Activated CD8-positive, alpha-beta T cell treated with anti-CD3 and anti-CD28 coated beads, Interleukin-2, amount 10 ng/mL, durations not matched to agents 7 days and 5 days (primary cell): Measurements from ENCODE around the gene IQUB. TPM values are rescaled to one million over a fixed set of nuclear protein-coding genes. Genes with fewer than 3 reads are reported as not detected.
A peak's percentile ranks its signal among the peaks of the same experiment; 100 is the strongest.
"Not testable (repeated sequence)": the region's sequence is repeated elsewhere in the genome, so short reads cannot be mapped to it uniquely, and the experiment has no call there.

Source experiments
- ATAC-seq: fragments of 150-1000 bp; cut with Tn5 transposase; one replicate; pipeline ENCODE4 v1.10.0; 2021; ENCODE audit warnings: moderate library complexity
- CTCF ChIA-PET: fragments of 350-600 bp; sonication (Branson Sonifier 250); formaldehyde crosslinking; loops from one replicate; lab custom pipeline; 2021; ENCODE audit warnings: antibody characterized with exemption; lab: Charles Lee
- POLR2A ChIA-PET: fragments of 350-600 bp; sonication (Branson Sonifier 250); formaldehyde crosslinking; loops from one replicate; lab custom pipeline; 2021; ENCODE audit warnings: antibody characterized with exemption; lab: Charles Lee
- DNase-seq: peaks from one replicate; pipeline ENCODE4 v3.0.0-alpha.2; 2020
- H3K27ac Mint-ChIP-seq: one replicate; pipeline ENCODE4 v1.8.0; 2021; ENCODE audit warnings: mild to moderate bottlenecking, mixed read lengths
- H3K27me3 Mint-ChIP-seq: one replicate; pipeline ENCODE4 v1.8.0; 2021; ENCODE audit warnings: low read depth, mixed read lengths
- H3K36me3 Mint-ChIP-seq: one replicate; pipeline ENCODE4 v1.8.0; 2021; ENCODE audit warnings: low read depth, mixed read lengths
- H3K4me1 Mint-ChIP-seq: one replicate; pipeline ENCODE4 v1.8.0; 2021; ENCODE audit warnings: low read depth, mixed read lengths
- H3K4me3 Mint-ChIP-seq: one replicate; pipeline ENCODE4 v1.8.0; 2021; ENCODE audit warnings: mild to moderate bottlenecking, mixed read lengths
- H3K9me3 Mint-ChIP-seq: one replicate; pipeline ENCODE4 v1.8.0; 2022; ENCODE audit warnings: mixed read lengths; ENCODE audit not compliant: insufficient read depth
- total RNA-seq, 2 experiments: library from RNA; stranded (reverse); gene quantifications; one replicate each; pipeline ENCODE4 v1.2.3, GENCODE V29; 2021

The IQUB gene
- total RNA-seq, 2 experiments from 2014 or later: not detected

DNA sequence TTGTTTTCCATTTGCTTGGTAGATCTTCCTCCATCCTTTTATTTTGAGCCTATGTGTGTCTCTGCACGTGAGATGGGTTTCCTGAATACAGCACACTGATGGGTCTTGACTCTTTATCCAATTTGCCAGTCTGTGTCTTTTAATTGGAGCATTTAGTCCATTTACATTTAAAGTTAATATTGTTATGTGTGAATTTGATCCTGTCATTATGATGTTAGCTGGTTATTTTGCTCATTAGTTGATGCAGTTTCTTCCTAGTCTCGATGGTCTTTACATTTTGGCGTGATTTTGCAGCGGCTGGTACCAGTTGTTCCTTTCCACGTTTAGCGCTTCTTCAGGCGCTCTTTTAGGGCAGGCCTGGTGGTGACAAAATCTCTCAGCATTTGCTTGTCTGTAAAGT lies 7.9 kb downstream of the IQUB start:
- H3K27ac Mint-ChIP-seq, H3K4me1 Mint-ChIP-seq, CTCF ChIA-PET, H3K9me3 Mint-ChIP-seq, H3K27me3 Mint-ChIP-seq, POLR2A ChIA-PET, DNase-seq, H3K4me3 Mint-ChIP-seq, ATAC-seq, H3K36me3 Mint-ChIP-seq: not testable (repeated sequence)

DNA sequence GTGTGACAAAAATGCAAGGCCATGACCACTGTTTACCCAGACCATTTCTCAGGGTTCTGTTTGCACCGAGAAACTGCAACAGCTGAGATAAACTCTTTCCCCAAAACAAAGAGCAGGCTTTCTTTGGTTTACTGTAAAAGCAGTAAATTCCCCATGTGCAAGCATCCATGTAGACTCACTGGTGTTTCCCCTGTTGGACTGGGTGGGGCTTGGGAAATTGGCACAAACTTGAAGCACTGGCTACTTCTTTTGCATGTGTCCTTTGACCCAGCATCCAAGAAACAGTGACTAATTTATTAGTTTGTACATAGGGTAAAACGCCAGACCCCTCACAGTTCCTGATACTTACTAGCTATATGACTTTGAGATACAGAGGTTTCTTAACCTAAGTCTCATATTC lies 12.3 kb downstream of the IQUB start:
- Mint-ChIP-seq H3K36me3 (no peaks in the 10 kb centered on the region), H3K27me3 (peaks cover 7% of the 10 kb centered on the region), H3K4me1 (no peaks in the 10 kb centered on the region), H3K9me3 (no peaks in the 10 kb centered on the region), H3K4me3 (no peak overlapping the region), H3K27ac (no peak overlapping the region)
- ATAC-seq (no peak), DNase-seq (no peak)
- CTCF ChIA-PET: interaction anchor here (0.5 to 1.3 kb wide), 2 partner anchors 28 to 456 kb away, joined by 3 to 4 read pairs; no protein-coding TSS in a partner anchor
- POLR2A ChIA-PET: no interaction called here

DNA sequence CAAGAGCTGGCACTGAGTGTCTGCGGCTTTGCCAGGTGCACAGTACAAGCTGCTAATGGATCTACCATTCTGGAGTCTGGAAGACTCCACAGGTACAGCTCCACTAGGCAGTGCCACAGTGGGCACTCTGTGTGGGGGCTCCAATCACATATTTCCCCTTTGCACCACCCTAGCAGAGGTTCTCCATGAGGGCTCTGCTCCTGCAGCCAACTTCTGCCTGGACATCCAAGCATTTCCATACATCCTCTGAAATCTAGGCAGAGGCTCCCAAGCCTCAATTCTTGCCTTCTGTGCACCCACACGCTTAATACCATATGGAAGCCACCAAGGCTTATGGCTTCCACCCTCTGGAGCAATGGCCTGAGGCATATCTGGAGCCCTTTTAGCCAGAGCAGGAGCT lies 29.2 kb downstream of the IQUB start:
- H3K36me3 Mint-ChIP-seq: no peaks in the 10 kb centered on the region
- no peaks in the 10 kb centered on the region for H3K9me3 Mint-ChIP-seq
- peaks cover 6% of the 10 kb centered on the region for H3K27me3 Mint-ChIP-seq
- no peak overlapping the region for H3K27ac Mint-ChIP-seq
- ChIA-PET POLR2A (no interaction called here), CTCF (no interaction called here)
- DNase-seq (no peak), ATAC-seq (no peak)
- H3K4me1 Mint-ChIP-seq: no peaks in the 10 kb centered on the region
- H3K4me3 Mint-ChIP-seq: no peak overlapping the region

DNA sequence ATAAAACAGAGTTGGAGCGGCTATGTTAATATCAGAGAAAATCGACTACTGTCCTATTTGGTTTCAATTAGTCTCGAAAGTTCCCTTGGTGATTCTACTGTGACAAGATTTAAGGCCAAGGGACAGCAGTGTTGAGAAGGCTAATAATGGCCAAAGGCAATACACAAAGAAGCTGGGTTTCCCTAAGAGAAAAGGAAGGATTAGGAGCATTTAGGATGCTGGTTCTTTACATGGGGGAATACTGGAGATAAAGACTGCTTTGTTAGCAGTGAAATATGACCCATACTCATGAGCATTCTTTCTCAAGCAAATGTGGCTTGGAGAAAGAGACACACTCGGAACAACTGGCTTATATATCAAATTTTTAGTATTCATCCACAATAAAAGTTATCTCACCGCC lies 32.2 kb downstream of the IQUB start:
- no peak for ATAC-seq
- ChIA-PET POLR2A (no interaction called here), CTCF (no interaction called here)
- H3K27me3 Mint-ChIP-seq: peaks cover 8% of the 10 kb centered on the region
- no peaks in the 10 kb centered on the region for H3K4me1 Mint-ChIP-seq
- H3K36me3 Mint-ChIP-seq: no peaks in the 10 kb centered on the region
- H3K27ac Mint-ChIP-seq: no peak overlapping the region
- no peak overlapping the region for H3K4me3 Mint-ChIP-seq
- no peak for DNase-seq
- H3K9me3 Mint-ChIP-seq: no peaks in the 10 kb centered on the region

DNA sequence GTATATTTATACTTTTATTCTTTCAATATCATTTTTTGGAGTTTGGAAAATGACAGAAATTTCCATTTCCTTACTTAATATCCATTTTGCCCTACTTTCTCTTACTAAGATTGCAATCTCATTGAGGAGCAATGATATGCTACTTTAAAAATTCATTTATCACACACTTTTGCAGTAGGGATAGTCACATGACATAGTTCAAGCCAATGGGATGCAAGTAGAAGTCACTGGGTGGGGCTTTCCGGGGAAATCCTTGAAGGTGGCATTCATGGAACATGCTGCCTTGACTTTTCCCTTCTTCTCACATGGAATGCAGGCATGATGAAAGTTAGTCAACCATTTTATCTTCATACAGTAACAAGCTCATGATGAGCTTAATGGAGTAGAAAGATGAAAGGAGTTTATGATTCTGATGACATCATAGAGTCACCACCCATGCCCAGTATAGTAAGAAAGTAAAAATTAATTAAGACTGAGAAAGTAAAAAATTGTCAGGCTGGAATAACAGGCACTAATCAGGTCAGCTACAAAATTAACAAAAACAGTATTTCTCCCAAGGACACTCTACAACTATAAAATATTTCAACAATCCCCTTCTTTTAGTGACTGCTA lies 33.4 kb downstream of the IQUB start:
- Mint-ChIP-seq H3K4me3 (no peak overlapping the region), H3K9me3 (no peaks in the 10 kb centered on the region), H3K4me1 (no peaks in the 10 kb centered on the region), H3K36me3 (no peaks in the 10 kb centered on the region), H3K27me3 (peaks cover 8% of the 10 kb centered on the region), H3K27ac (no peak overlapping the region)
- no peak for DNase-seq
- ChIA-PET CTCF (no interaction called here), POLR2A (no interaction called here)
- no peak for ATAC-seq

DNA sequence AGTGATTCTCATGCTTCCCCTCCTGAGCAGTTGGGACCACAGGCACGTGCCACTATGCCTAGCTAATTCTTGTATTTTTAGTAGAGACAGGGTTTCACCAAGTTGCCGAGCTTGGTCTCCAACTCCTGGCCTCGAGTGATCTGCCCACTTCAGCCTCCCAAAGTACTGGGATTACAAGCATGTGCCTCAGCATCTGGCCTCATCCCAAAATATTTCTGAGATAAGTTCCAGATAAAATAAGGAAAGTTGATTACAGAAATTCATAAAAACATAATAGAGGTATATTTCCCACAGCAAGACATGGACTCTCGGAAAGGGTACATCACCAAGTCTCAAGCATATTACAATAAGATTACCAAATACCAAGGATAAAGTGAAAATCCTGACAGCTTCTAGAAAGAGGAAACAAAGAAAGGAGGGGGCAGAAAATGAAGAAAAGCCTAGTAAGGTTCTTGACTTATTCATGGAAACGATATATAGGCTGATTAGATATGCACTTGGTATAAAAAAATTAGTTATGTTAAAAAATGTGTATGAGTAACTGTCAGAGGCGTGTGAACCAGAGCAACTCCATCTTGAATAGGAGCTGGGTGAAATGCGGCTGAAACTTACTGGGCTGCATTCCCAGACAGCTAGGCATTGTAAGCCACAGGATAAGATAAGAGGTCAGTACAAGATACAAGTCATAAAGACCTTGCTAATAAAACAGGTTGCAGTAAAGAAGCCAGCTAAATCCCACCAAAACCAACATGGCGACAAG lies 35.0 kb downstream of the IQUB start:
- Mint-ChIP-seq H3K27ac (no peak overlapping the region), H3K9me3 (no peaks in the 10 kb centered on the region), H3K4me1 (no peaks in the 10 kb centered on the region), H3K27me3 (peaks cover 10% of the 10 kb centered on the region), H3K4me3 (no peak overlapping the region), H3K36me3 (no peaks in the 10 kb centered on the region)
- DNase-seq (no peak), ATAC-seq (no peak)
- CTCF ChIA-PET: no interaction called here
- POLR2A ChIA-PET: no interaction called here

DNA sequence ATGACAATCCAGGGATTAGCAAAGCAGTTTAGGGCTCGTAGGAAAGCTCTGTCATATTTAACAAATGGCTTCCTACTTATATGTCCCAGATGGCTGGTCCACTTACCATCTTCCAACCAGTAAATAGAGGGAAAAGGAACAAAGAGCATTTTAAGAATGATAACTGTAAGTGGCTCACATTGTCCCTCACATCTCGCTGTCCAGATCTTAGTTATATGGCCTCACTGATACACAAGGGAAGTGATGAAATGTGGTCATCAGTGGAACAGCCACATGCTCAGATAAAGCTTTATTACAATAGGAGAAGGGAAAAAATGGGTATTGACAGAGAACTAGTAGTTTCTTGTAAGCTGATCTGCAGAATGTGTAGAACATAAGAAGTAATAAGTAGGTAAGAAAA lies 35.8 kb downstream of the IQUB start:
- H3K4me1 Mint-ChIP-seq: no peaks in the 10 kb centered on the region

DNA sequence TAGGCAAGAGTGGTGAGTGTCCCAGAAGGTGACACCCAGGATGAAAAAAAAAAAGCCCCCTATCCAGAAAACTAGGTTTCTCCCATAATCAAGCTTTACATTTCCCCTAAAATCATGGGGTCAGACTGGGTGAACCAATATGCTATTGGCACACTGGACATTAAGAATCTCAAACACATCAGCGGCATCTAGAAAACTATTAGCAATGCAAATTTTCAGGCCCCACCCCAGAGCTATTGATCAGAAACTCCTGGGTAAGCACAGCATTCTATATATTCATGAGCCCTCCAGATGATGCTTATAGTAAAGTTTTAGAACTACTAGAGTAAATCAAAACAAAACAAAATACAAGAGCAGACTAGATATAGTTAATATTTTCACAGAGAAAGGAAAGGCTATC lies 36.4 kb downstream of the IQUB start:
- ChIA-PET CTCF (no interaction called here), POLR2A (no interaction called here)
- Mint-ChIP-seq H3K36me3 (no peaks in the 10 kb centered on the region), H3K9me3 (no peaks in the 10 kb centered on the region), H3K4me3 (no peak overlapping the region), H3K27me3 (peaks cover 10% of the 10 kb centered on the region), H3K27ac (no peak overlapping the region), H3K4me1 (no peaks in the 10 kb centered on the region)
- DNase-seq: no peak
- no peak for ATAC-seq

More for the DNA sequence above, 35.8 kb downstream of the IQUB start:
- ChIA-PET POLR2A (no interaction called here), CTCF (no interaction called here)
- H3K27ac Mint-ChIP-seq: no peak overlapping the region
- peaks cover 10% of the 10 kb centered on the region for H3K27me3 Mint-ChIP-seq
- H3K4me3 Mint-ChIP-seq: no peak overlapping the region
- ATAC-seq: no peak
- no peaks in the 10 kb centered on the region for H3K36me3 Mint-ChIP-seq
- H3K9me3 Mint-ChIP-seq: no peaks in the 10 kb centered on the region
- DNase-seq: no peak

DNA sequence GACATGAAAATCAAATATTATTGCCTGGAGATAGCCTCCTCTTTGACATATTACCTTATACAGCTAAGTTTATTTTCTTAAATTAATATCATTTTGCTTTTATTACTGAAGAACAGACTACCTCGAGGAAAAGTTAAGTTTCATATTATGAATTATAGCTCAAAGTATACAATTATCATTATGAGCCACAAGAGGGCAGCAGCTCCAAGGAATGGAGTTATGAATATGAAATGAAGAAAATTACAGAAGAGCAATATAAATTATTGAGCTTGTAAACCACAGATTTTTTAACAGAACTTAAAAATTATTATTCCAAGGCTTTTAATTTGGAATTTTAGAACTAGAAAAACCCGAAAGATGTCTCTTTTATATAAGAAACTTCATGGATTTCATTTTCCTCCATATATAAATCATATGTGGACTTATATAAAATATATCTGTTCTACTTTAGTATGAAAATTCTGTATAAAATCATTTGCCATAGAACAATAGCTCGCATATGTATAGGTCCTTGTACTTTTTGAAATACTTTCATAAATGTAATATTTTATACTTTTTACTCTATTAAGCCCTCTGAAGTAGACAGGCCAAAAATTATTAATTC lies 40.1 kb downstream of the IQUB start:
- DNase-seq: peak; percentile 49
- no peak for ATAC-seq
- Mint-ChIP-seq H3K4me3 (no peak overlapping the region), H3K27ac (no peak overlapping the region), H3K9me3 (no peaks in the 10 kb centered on the region), H3K36me3 (no peaks in the 10 kb centered on the region), H3K4me1 (no peaks in the 10 kb centered on the region), H3K27me3 (peaks cover 6% of the 10 kb centered on the region)
- CTCF ChIA-PET: interaction anchor here (0.7 to 2.3 kb wide), 18 partner anchors 10 to 425 kb away, joined by 3 to 17 read pairs (median 4); partner anchors contain the start of gene NDUFA5
- POLR2A ChIA-PET: interaction anchor here (1.0 kb wide), 1 partner anchor 41 kb away, joined by 5 read pairs; the partner anchor contains the start of gene IQUB

DNA sequence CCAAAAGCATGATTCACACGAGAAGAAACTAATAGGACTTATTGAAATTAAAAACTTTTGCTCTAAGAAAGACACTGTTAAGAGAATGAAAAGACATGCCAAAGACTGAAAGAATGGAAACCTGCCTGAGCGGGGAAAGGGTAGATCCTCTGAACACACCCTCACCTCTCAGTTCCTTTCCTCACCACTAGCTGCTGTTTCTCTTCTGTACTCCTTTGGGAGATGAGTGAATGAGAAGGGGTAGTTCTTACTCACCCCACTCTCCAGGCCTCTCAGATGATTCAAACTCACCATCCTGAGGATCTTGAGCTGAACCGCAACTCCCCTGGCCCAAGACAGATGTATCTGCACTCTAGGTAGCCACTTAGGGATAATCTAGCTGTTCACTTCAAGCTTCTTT lies 41.9 kb downstream of the IQUB start:
- Mint-ChIP-seq H3K4me3 (no peak overlapping the region), H3K27ac (no peak overlapping the region)
- CTCF ChIA-PET: interaction anchor here (0.9 to 2.2 kb wide), 2 partner anchors 11 to 380 kb away, joined by 5 read pairs; no protein-coding TSS in a partner anchor

DNA sequence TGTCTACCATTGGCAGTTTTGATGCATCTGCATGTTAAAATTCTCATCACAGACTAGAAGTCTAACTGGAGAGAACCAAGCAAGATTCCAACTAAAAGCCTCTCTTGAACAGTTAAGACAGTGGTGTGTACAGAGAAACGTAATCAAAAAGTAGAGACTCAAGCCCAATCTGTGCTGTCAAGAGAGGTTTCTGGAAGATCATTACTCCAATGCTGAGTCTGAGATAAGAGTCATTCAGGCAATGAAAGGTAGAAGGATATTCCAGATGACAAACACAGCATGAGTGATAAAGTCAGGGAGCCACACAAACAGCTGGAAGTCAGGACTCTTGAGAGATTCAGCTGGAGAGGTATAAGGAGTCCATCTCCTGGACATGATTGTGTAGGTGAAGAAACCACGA lies 48.7 kb downstream of the IQUB start:
- DNase-seq (no peak), ATAC-seq (no peak)
- Mint-ChIP-seq H3K4me1 (no peaks in the 10 kb centered on the region), H3K9me3 (no peaks in the 10 kb centered on the region), H3K27me3 (no peaks in the 10 kb centered on the region), H3K27ac (no peak overlapping the region), H3K36me3 (no peaks in the 10 kb centered on the region), H3K4me3 (no peak overlapping the region)
- ChIA-PET POLR2A (no interaction called here), CTCF (no interaction called here)

More for the DNA sequence above, 41.9 kb downstream of the IQUB start:
- no peaks in the 10 kb centered on the region for H3K4me1 Mint-ChIP-seq
- H3K36me3 Mint-ChIP-seq: no peaks in the 10 kb centered on the region
- POLR2A ChIA-PET: no interaction called here
- ATAC-seq: no peak
- peaks cover 1% of the 10 kb centered on the region for H3K27me3 Mint-ChIP-seq
- no peaks in the 10 kb centered on the region for H3K9me3 Mint-ChIP-seq
- no peak for DNase-seq

DNA sequence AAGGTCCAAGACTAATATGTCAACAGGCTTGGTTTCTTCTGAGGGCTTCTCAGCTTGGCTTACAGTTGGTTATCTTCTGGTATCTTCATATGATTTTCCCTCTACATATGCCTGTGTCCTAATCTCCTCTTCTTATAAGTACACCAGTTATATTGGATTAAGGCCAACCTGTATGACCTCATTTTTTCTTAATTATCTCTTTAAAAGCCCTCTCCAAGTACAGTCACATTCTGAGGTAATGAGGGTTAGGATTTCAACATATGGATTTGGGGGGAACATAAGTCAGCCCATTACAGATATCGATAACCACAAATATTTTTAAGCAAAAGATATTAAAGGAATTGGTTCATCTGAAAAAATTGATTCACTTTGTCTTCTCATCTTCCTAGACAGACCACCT lies 49.2 kb downstream of the IQUB start:
- Mint-ChIP-seq H3K9me3 (no peaks in the 10 kb centered on the region), H3K4me1 (no peaks in the 10 kb centered on the region), H3K27me3 (no peaks in the 10 kb centered on the region), H3K36me3 (no peaks in the 10 kb centered on the region), H3K4me3 (no peak overlapping the region), H3K27ac (no peak overlapping the region)
- POLR2A ChIA-PET: no interaction called here
- DNase-seq (no peak), ATAC-seq (no peak)
- CTCF ChIA-PET: interaction anchor here (1.2 kb wide), 1 partner anchor 9 kb away, joined by 3 read pairs; no protein-coding TSS in a partner anchor
